Tibial artery (tissue), 4 donors: ENCODE measurements around the gene B4GALNT4.
A peak's percentile ranks its signal among the peaks of the same experiment; 100 is the strongest.

ENCODE experiments used
- DNase-seq, 2 donors: peaks; one replicate each; pipeline ENCODE4 v3.0.0-alpha.2; 2019
- H3K27ac ChIP-seq, 2 donors: fragments of 200-600 bp; sonication (generic) in 1 of 2; 1 replicate in 1 of 2; 2 replicates in 1 of 2; pipeline ENCODE4 v1.5.1; 2018 to 2019; ENCODE audit warnings: mild to moderate bottlenecking in 1 of 2
- H3K27me3 ChIP-seq, 2 donors: fragments of 200-600 bp; sonication (generic) in 1 of 2; one replicate each; pipeline versions ENCODE4 v1.5.1 to v1.6.0; 2016 to 2019
- H3K36me3 ChIP-seq, 3 donors: fragments of 200-600 bp; sonication (generic) in 2 of 3; one replicate each; pipeline ENCODE4 v1.5.1; 2016 to 2019; ENCODE audit warnings: mild to moderate bottlenecking in 2 of 3
- H3K4me1 ChIP-seq, 4 donors: fragments of 200-600 bp; sonication (generic) in 2 of 4; 1 replicate in 3 of 4; 2 replicates in 1 of 4; pipeline ENCODE4 v1.5.1; 2016 to 2019
- H3K4me3 ChIP-seq, 2 donors: fragments of 200-600 bp; sonication (generic) in 1 of 2; 1 replicate in 1 of 2; 2 replicates in 1 of 2; pipeline ENCODE4 v1.5.1; 2018 to 2019; ENCODE audit warnings: mild to moderate bottlenecking in 2 of 2
- H3K9me3 ChIP-seq, 3 donors: fragments of 200-600 bp; sonication (generic) in 1 of 3; one replicate each; pipeline ENCODE4 v1.5.1; 2016 to 2019
- CTCF ChIP-seq, 2 experiments: fragments of 200-600 bp in 1 of 2; fragments of 450-650 bp in 1 of 2; IDR thresholded peaks; one replicate each; pipeline ENCODE4 v1.5.1; 2017 to 2019; ENCODE audit warnings: antibody characterized with exemption in 2 of 2, mild to moderate bottlenecking in 1 of 2, moderate library complexity in 1 of 2
- intact Hi-C: fragments of 100-400 bp; cut with DNase I; formaldehyde crosslinking; loops from one replicate; pipeline ENCODE4 v1.15.0; 2023; ENCODE audit warnings: low total_unique reads

The B4GALNT4 gene

DNA sequence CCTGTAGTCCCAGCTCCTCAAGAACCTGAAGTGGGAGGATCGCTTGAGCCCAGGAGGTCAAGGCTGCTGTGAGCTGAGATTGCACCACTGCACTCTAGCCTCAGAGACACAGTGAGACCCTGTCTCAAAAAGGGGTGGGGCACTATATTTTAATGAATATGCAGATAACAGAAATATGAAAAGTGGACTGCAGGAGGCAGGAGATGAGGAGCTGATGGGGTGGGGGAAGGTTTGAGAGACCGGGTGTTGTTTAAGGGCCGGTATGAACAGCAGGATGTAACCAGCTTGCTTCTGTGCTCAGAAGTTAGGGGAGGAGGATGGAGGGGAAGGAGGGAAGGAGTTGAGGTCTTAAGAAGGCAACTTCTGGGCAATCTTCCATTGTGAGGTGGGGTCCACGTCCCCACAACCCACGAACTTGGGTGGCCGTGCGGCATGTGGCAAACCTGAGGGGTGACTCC lies 1.3 kb upstream of the B4GALNT4 start:
- no peak for DNase-seq
- Histone ChIP-seq H3K27me3 (peaks cover 0 to 72% of the 10 kb centered on the region in 2 donors), H3K4me1 (peaks cover 0 to 17% (median 10%) of the 10 kb centered on the region in 4 donors), H3K27ac (no peak overlapping the region), H3K4me3 (no peak overlapping the region), H3K9me3 (no peaks in the 10 kb centered on the region), H3K36me3 (no peaks in the 10 kb centered on the region)
- no peak for TF ChIP-seq CTCF (IDR thresholded peaks at IDR 0.05)
- intact Hi-C loops, result no loop called here

DNA sequence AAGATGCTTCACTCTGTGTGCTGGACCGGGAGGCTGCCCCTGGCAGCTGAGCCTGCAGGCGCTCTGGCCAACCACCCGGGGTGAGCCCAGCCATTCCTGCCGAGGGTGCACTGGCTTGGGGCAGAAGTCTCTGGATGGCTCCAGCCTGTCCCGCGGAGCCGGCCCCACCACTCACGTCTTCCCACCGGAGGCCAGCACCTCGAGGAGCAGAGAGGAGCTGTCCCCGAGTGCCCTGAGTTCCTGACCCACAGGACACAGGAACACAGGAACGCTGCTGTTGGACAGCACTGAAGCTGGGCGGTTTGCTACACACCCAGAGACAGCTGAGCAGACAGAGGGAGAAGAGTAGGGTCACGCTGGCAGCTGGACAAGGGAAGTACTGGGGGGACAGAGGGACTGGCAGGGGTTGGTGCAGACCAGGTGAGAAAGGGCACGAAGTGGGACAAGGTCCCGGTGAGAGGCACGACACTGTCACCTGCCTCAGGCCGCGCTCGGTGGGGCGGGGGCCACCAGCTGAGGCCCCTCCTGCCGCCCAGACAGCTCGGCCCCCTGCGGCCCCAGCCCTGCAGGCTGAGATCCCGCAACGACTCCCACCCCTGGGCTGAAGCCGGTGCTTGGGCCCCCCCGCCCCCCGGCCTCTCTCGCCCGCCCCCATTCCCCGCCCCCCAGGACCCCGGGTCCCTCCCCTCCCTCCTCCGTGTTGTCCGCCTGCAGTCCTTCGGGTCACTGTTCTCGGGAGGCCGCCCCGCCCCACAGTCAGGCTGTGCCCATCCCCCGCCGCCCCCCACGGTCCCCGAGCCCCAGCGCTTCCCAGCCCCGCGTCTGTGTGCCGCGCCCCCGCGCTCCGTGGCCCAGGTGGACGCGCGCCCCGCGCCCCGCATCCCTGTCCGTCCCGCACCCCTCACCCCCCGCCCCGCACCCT lies 624 bp upstream of the B4GALNT4 start:
- H3K4me1 ChIP-seq, result peaks cover 0 to 17% (median 10%) of the 10 kb centered on the region in 4 donors
- DNase-seq, result no peak
- H3K9me3 ChIP-seq, result no peaks in the 10 kb centered on the region
- H3K36me3 ChIP-seq, result no peaks in the 10 kb centered on the region
- H3K27ac ChIP-seq, result no peak overlapping the region
- H3K4me3 ChIP-seq, result peak overlapping the region in 1 of 2 donors; percentile 37
- H3K27me3 ChIP-seq, result peaks cover 0 to 75% of the 10 kb centered on the region in 2 donors
- no peak for TF ChIP-seq CTCF (IDR thresholded peaks at IDR 0.05)
- intact Hi-C loops, result no loop called here

GRCh38 chr11:370070-370941 lies 1.0 kb downstream of the B4GALNT4 start:
- H3K4me1 ChIP-seq, result peaks cover 0 to 17% (median 10%) of the 10 kb centered on the region in 4 donors
- TF ChIP-seq CTCF (IDR thresholded peaks at IDR 0.05), result no peak
- no peaks in the 10 kb centered on the region for H3K9me3 ChIP-seq
- H3K36me3 ChIP-seq, result no peaks in the 10 kb centered on the region
- H3K27me3 ChIP-seq, result peaks cover 0 to 64% of the 10 kb centered on the region in 2 donors
- no peak for DNase-seq
- no peak overlapping the region for H3K4me3 ChIP-seq
- H3K27ac ChIP-seq, result no peak overlapping the region
- intact Hi-C loops, result no loop called here

GRCh38 chr11:371051-371450 lies 1.8 kb downstream of the B4GALNT4 start:
- peaks cover 0 to 17% (median 10%) of the 10 kb centered on the region in 4 donors for H3K4me1 ChIP-seq
- no peaks in the 10 kb centered on the region for H3K9me3 ChIP-seq
- no peak for TF ChIP-seq CTCF (IDR thresholded peaks at IDR 0.05)
- no peaks in the 10 kb centered on the region for H3K36me3 ChIP-seq
- peaks cover 0 to 64% of the 10 kb centered on the region in 2 donors for H3K27me3 ChIP-seq
- no peak overlapping the region for H3K27ac ChIP-seq
- intact Hi-C loops, result no loop called here
- DNase-seq, result no peak
- no peak overlapping the region for H3K4me3 ChIP-seq

GRCh38 chr11:371716-372590 lies 2.7 kb downstream of the B4GALNT4 start:
- TF ChIP-seq CTCF (IDR thresholded peaks at IDR 0.05), result no peak
- intact Hi-C loops, result no loop called here
- no peaks in the 10 kb centered on the region for H3K9me3 ChIP-seq
- peaks cover 0 to 17% (median 10%) of the 10 kb centered on the region in 4 donors for H3K4me1 ChIP-seq
- H3K4me3 ChIP-seq, result no peak overlapping the region
- H3K36me3 ChIP-seq, result no peaks in the 10 kb centered on the region
- peaks cover 0 to 64% of the 10 kb centered on the region in 2 donors for H3K27me3 ChIP-seq
- H3K27ac ChIP-seq, result no peak overlapping the region
- no peak for DNase-seq
